HG02943 (cell line): ENCODE measurements around the gene ZNF462.
"Not testable (repeated sequence)": the region's sequence is repeated elsewhere in the genome, so short reads cannot be mapped to it uniquely, and the experiment has no call there.

ENCODE experiments used
- ATAC-seq: cut with Tn5 transposase; IDR thresholded peaks from one replicate; pipeline ENCODE4 v1.9.1; 2021; ENCODE audit warnings: mild to moderate bottlenecking, low read depth, moderate library complexity; ENCODE audit not compliant: unreplicated experiment

Gene ZNF462

GRCh38 chr9:106989904-106990303 is 126.9 kb downstream of the ZNF462 start:
- not testable (repeated sequence) for ATAC-seq

GRCh38 chr9:106992186-106992585 is 129.2 kb downstream of the ZNF462 start:
- no peak for ATAC-seq

- ATAC-seq: no peak
Observed at GRCh38 chr9:106993603-106994002, 130.6 kb downstream of the ZNF462 start.

- ATAC-seq: no peak
Observed at GRCh38 chr9:106994463-106994862, 131.5 kb downstream of the ZNF462 start.

- ATAC-seq: no peak
Observed at GRCh38 chr9:107000218-107000617, 137.3 kb downstream of the ZNF462 start.

GRCh38 chr9:107005201-107005600 is 142.2 kb downstream of the ZNF462 start:
- no peak for ATAC-seq

- ATAC-seq: no peak
Observed at GRCh38 chr9:107007402-107007801, 144.4 kb downstream of the ZNF462 start.

- ATAC-seq: no peak
Observed at GRCh38 chr9:107008011-107008410, 145.0 kb downstream of the ZNF462 start.

GRCh38 chr9:107008447-107008846 is 145.5 kb downstream of the ZNF462 start:
- ATAC-seq: no peak

GRCh38 chr9:107016383-107016782 is 153.4 kb downstream of the ZNF462 start:
- no peak for ATAC-seq

- no peak for ATAC-seq
Observed at GRCh38 chr9:107018861-107019545, 156.0 kb downstream of the ZNF462 start.

- ATAC-seq: no peak
Observed at GRCh38 chr9:107020040-107020530, 157.1 kb downstream of the ZNF462 start.

- peak; percentile 85 for ATAC-seq
Observed at GRCh38 chr9:107024193-107024592, 161.2 kb downstream of the ZNF462 start.

- no peak for ATAC-seq
Observed at GRCh38 chr9:107025260-107026035, 162.5 kb downstream of the ZNF462 start.

- no peak for ATAC-seq
Observed at GRCh38 chr9:107029146-107029545, 166.2 kb downstream of the ZNF462 start.

- ATAC-seq: no peak
Observed at GRCh38 chr9:107033966-107034365, 171.0 kb downstream of the ZNF462 start.

GRCh38 chr9:107034831-107035230 is 171.9 kb downstream of the ZNF462 start:
- no peak for ATAC-seq

- no peak for ATAC-seq
Observed at GRCh38 chr9:107036367-107036766, 173.4 kb downstream of the ZNF462 start.

GRCh38 chr9:107039542-107039941 is 176.6 kb downstream of the ZNF462 start:
- no peak for ATAC-seq

GRCh38 chr9:107042606-107043005 is 179.6 kb downstream of the ZNF462 start:
- ATAC-seq: no peak

- ATAC-seq: no peak
Observed at GRCh38 chr9:107043886-107044285, 180.9 kb downstream of the ZNF462 start.

GRCh38 chr9:107044872-107045271 is 181.9 kb downstream of the ZNF462 start:
- ATAC-seq: no peak
